Sigmoid colon (tissue), 7 donors: ENCODE data around the gene SLCO2A1. TPM values are rescaled to one million over a fixed set of nuclear protein-coding genes. Genes with fewer than 3 reads are reported as not detected.
A peak's percentile ranks its signal among the peaks of the same experiment; 100 is the strongest.

Experiments
- DNase-seq: peaks from one replicate; pipeline ENCODE4 v3.0.0-alpha.2; 2019
- H3K27ac ChIP-seq, 4 donors: fragments of 200-600 bp; sonication (generic); one replicate each; pipeline ENCODE4 v1.5.1; 2016 to 2019; ENCODE audit warnings: mild to moderate bottlenecking in 1 of 4
- H3K27me3 ChIP-seq, 3 donors: fragments of 200-600 bp; sonication (generic); one replicate each; pipeline ENCODE4 v1.5.1; 2019; ENCODE audit warnings: mild to moderate bottlenecking in 1 of 3
- H3K36me3 ChIP-seq, 4 donors: fragments of 200-600 bp; sonication (generic); one replicate each; pipeline ENCODE4 v1.5.1; 2016 to 2019
- H3K4me1 ChIP-seq, 4 donors: fragments of 200-600 bp; sonication (generic); one replicate each; pipeline ENCODE4 v1.5.1; 2017 to 2019
- H3K4me3 ChIP-seq, 4 donors: fragments of 200-600 bp; sonication (generic); one replicate each; pipeline ENCODE4 v1.5.1; 2017 to 2019; ENCODE audit warnings: mild to moderate bottlenecking in 2 of 4, moderate library complexity in 1 of 4
- H3K9me3 ChIP-seq, 4 donors: fragments of 200-600 bp in 3 of 4; sonication (generic) in 3 of 4; one replicate each; pipeline versions ENCODE4 v1.5.1 to v1.6.1; 2013 to 2019
- EP300 ChIP-seq, 4 donors: sonication (generic); formaldehyde crosslinking; IDR thresholded peaks; one replicate each; pipeline ENCODE4 v1.6.1; 2017; ENCODE audit warnings: antibody characterized with exemption in 4 of 4
- POLR2A ChIP-seq, 2 donors: fragments of 450-650 bp; IDR thresholded peaks; one replicate each; pipeline ENCODE4 v1.6.1; 2016; ENCODE audit warnings: antibody characterized with exemption in 2 of 2, mild to moderate bottlenecking in 2 of 2, moderate library complexity in 2 of 2
- POLR2AphosphoS5 ChIP-seq, 4 donors: sonication (generic); formaldehyde crosslinking; IDR thresholded peaks; one replicate each; pipeline ENCODE4 v1.6.1; 2017; ENCODE audit warnings: antibody characterized with exemption in 4 of 4
- WGBS, 2 donors: extraction: QIAGEN DNeasy Blood & Tissue Kit; methylation state at CpG; one replicate each; pipeline ENCODE4 v1.1.7; 2013; 5-methylcytosine and 5-hydroxymethylcytosine counted together
- intact Hi-C: fragments of 100-400 bp; cut with DNase I; formaldehyde crosslinking; loops from one replicate; pipeline ENCODE4 v1.15.1; 2023
- polyA plus RNA-seq, 3 donors: library from polyadenylated mRNA; stranded (reverse); fragments of 200-250 nt; gene quantifications; one replicate each; pipeline ENCODE4 v1.2.3, GENCODE V29; 2013
- total RNA-seq, 4 donors: library from RNA; depleted of rRNA; stranded (reverse); fragments of >200 nt; gene quantifications; one replicate each; pipeline ENCODE4 v1.1.0, GENCODE V29; 2016
- TF ChIP-seq, protein P1 (sequence below), 4 experiments: fragments of 450-650 bp in 3 of 4; fragments of 200-600 bp in 1 of 4; IDR thresholded peaks; one replicate each; pipeline ENCODE4 v1.5.1; 2016 to 2019; ENCODE audit warnings: antibody characterized with exemption in 4 of 4, mild to moderate bottlenecking in 3 of 4, moderate library complexity in 2 of 4
- donor health status: healthy with polysubstance abuse.
- donor health status: Bipolar disorder and iron deficiency.
- donor health status: healthy.

Gene SLCO2A1
- total and polyA plus RNA-seq, 7 donors = 1.8 to 22.1 (median 6.1) TPM

DNA sequence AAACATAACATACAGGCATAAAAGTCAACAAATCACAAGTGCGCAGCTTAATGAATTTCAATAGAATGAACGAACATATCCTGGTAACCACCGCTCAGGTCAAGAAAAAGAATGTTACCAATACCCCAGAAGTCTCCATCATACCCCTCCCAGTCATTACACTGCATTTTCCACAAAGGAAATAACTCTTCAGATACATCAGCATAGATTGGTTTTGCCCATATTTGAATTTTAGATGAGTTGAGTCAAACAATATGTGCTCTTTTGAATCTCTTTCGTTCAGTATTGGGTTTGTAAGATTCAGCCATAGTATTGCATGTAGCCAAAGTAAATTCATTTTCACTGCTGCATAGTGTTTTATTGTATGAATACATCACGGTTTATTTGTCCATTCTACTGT is 127.9 kb downstream of the SLCO2A1 start:
- WGBS, 2 donors = 86 to 87% methylated on average over 5 of the region's 5 CpGs
- no peaks in the 10 kb centered on the region for H3K9me3 ChIP-seq

DNA sequence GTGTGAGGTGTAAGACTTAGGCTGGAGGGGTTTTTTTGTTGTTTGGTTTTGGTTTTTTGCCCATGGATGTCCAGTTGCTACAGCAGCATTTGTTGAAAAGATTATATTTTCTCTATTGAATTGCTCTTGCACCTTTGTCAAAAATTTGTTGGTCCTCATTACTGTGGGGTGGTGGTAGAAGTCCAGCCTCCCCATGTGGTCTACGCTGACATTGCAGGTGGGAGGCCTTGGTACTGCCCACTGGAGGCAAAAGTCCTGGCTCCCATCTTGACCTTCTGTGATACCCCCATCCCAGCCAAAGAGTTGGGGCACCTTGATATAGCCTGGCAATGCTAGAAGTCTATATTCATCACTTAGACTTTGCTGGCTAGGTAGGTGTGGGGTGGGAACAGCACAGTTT is 128.6 kb downstream of the SLCO2A1 start:
- Histone ChIP-seq H3K4me1 (peaks cover 0 to 4% (median 2%) of the 10 kb centered on the region in 4 donors), H3K27ac (no peak overlapping the region), H3K4me3 (no peak overlapping the region), H3K36me3 (no peaks in the 10 kb centered on the region), H3K27me3 (no peaks in the 10 kb centered on the region), H3K9me3 (no peaks in the 10 kb centered on the region)
- 84 to 95% methylated on average over 1 of the region's 1 CpG for WGBS, 2 donors
- no peak for DNase-seq
- TF ChIP-seq POLR2A (IDR thresholded peaks at IDR 0.05) (no peak), EP300 (IDR thresholded peaks at IDR 0.05) (no peak), POLR2AphosphoS5 (IDR thresholded peaks at IDR 0.05) (no peak)
- TF ChIP-seq, protein P1, sequence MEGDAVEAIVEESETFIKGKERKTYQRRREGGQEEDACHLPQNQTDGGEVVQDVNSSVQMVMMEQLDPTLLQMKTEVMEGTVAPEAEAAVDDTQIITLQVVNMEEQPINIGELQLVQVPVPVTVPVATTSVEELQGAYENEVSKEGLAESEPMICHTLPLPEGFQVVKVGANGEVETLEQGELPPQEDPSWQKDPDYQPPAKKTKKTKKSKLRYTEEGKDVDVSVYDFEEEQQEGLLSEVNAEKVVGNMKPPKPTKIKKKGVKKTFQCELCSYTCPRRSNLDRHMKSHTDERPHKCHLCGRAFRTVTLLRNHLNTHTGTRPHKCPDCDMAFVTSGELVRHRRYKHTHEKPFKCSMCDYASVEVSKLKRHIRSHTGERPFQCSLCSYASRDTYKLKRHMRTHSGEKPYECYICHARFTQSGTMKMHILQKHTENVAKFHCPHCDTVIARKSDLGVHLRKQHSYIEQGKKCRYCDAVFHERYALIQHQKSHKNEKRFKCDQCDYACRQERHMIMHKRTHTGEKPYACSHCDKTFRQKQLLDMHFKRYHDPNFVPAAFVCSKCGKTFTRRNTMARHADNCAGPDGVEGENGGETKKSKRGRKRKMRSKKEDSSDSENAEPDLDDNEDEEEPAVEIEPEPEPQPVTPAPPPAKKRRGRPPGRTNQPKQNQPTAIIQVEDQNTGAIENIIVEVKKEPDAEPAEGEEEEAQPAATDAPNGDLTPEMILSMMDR (IDR thresholded peaks at IDR 0.05) = no peak
- intact Hi-C loops = no loop called here

More for the DNA sequence above, 127.9 kb downstream of the SLCO2A1 start:
- Histone ChIP-seq H3K4me3 (no peak overlapping the region), H3K4me1 (no peaks in the 10 kb centered on the region), H3K27ac (no peak overlapping the region), H3K27me3 (no peaks in the 10 kb centered on the region), H3K36me3 (no peaks in the 10 kb centered on the region)
- intact Hi-C loops = no loop called here
- DNase-seq = no peak
- TF ChIP-seq, protein P1 (IDR thresholded peaks at IDR 0.05) = no peak
- no peak for TF ChIP-seq POLR2AphosphoS5 (IDR thresholded peaks at IDR 0.05)
- no peak for TF ChIP-seq EP300 (IDR thresholded peaks at IDR 0.05)
- no peak for TF ChIP-seq POLR2A (IDR thresholded peaks at IDR 0.05)

DNA sequence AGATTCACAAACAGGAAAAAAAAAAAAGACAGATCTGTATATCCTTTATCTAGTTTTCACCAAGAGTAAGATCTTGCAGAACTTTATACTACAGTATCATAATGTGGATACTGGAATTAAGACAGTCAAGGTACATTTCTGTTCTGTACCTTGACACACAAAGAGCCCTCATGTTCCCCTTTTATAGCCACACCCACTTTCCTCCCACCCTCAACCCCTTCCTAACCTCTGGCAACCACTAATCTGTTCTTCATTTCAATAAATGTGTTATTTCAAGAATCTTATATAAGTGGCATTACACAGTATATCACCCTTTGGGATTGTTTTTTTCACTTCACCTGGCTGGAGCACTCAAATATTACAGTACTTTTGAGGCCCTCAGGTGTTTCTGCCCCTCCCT is 130.4 kb downstream of the SLCO2A1 start:
- intact Hi-C loops = no loop called here
- DNase-seq = no peak
- H3K27ac ChIP-seq = no peak overlapping the region
- H3K27me3 ChIP-seq = no peaks in the 10 kb centered on the region
- no peaks in the 10 kb centered on the region for H3K36me3 ChIP-seq
- no peaks in the 10 kb centered on the region for H3K9me3 ChIP-seq
- H3K4me3 ChIP-seq = no peak overlapping the region
- no peak for TF ChIP-seq POLR2A (IDR thresholded peaks at IDR 0.05)
- peaks cover 0 to 19% (median 9%) of the 10 kb centered on the region in 4 donors for H3K4me1 ChIP-seq

DNA sequence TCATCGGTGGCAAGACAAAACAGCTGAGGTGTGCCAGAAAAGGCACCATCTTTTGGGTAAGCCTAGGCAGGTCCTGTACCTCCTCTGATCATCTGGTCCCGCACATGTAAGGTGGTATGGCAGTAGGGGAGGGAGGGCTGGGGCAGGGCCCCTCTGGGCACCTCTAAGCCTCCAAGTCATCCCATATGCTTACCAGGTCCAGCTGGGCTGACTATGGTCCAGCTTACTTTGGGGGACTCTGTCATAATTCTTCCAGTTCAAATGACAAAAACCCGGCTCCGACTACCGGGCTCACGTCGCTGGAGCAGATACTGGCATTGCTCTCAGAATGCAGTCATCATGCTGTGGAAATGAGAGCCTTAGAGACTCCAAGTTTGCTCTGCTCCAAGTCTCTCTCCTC is 132.2 kb downstream of the SLCO2A1 start:
- 75 to 76% methylated on average over 7 of the region's 7 CpGs for WGBS, 2 donors
- H3K4me3 ChIP-seq = no peak overlapping the region
- no peaks in the 10 kb centered on the region for H3K36me3 ChIP-seq
- DNase-seq = no peak
- no peaks in the 10 kb centered on the region for H3K9me3 ChIP-seq
- TF ChIP-seq POLR2A (IDR thresholded peaks at IDR 0.05) = no peak
- no peak for TF ChIP-seq EP300 (IDR thresholded peaks at IDR 0.05)
- no peak for TF ChIP-seq POLR2AphosphoS5 (IDR thresholded peaks at IDR 0.05)
- TF ChIP-seq, protein P1 (IDR thresholded peaks at IDR 0.05) = no peak
- intact Hi-C loops = no loop called here
- H3K4me1 ChIP-seq = peaks cover 0 to 19% (median 10%) of the 10 kb centered on the region in 4 donors
- H3K27me3 ChIP-seq = no peaks in the 10 kb centered on the region
- H3K27ac ChIP-seq = no peak overlapping the region

DNA sequence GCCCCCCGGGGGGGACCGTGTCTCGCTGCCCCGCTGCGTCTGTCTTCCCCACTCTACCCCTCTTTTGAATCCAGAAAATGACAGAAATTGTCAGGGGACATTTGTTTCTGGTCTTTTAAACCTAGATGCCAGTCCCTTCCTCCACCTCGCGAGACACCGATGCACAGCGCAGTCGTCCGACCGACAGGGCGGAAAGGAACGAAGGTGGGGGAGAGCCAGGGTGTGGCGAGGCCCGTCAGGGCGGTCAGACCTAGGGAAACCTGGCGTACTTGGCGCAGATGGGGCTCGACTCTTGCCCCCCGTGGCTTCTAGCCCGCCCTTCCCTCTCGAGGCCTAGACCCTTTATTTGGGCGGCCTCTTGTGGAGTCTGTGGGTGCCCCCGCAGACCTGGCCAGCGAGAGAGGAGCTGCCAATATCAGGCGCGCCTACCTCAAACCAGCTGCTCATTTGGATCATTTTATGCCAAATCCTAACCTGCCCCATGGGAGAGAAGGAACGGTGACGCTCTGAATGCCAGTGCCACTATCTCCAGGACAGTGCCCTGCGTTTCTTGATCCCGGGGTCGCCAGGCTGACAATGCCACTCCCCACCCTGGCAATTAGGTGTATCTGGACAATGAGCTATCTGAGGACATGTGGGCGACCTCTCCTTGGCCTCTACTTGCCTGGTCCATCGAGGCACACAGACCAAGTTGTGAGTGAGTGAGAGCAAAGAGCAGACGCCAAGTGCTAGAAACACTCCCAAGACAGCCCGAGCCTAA is 133.5 kb downstream of the SLCO2A1 start:
- H3K36me3 ChIP-seq = no peaks in the 10 kb centered on the region
- H3K9me3 ChIP-seq = no peaks in the 10 kb centered on the region
- 11 to 17% methylated on average over 37 of the region's 37 CpGs for WGBS, 2 donors
- DNase-seq = no peak
- H3K27me3 ChIP-seq = no peaks in the 10 kb centered on the region
- H3K4me3 ChIP-seq = peak overlapping the region; percentile 46 to 88 (median 71)
- intact Hi-C loops = no loop called here
- TF ChIP-seq EP300 (IDR thresholded peaks at IDR 0.05) = no peak
- TF ChIP-seq POLR2A (IDR thresholded peaks at IDR 0.05) = no peak
- no peak for TF ChIP-seq POLR2AphosphoS5 (IDR thresholded peaks at IDR 0.05)
- TF ChIP-seq, protein P1 (IDR thresholded peaks at IDR 0.05) = no peak
- H3K27ac ChIP-seq = peak overlapping the region in 3 of 4 donors; percentile 32 to 55 (median 51)
- H3K4me1 ChIP-seq = peaks cover 0 to 19% (median 10%) of the 10 kb centered on the region in 4 donors
